Measurements from ENCODE around the gene KCNE3.

GRCh38 chr11:74427384-74427886 is 39.9 kb downstream of the KCNE3 start:
- no peak for TF ChIP-seq EZH2 (IDR thresholded peaks at IDR 0.05; ENCODE audit: low read length)
- TF ChIP-seq, protein P1, sequence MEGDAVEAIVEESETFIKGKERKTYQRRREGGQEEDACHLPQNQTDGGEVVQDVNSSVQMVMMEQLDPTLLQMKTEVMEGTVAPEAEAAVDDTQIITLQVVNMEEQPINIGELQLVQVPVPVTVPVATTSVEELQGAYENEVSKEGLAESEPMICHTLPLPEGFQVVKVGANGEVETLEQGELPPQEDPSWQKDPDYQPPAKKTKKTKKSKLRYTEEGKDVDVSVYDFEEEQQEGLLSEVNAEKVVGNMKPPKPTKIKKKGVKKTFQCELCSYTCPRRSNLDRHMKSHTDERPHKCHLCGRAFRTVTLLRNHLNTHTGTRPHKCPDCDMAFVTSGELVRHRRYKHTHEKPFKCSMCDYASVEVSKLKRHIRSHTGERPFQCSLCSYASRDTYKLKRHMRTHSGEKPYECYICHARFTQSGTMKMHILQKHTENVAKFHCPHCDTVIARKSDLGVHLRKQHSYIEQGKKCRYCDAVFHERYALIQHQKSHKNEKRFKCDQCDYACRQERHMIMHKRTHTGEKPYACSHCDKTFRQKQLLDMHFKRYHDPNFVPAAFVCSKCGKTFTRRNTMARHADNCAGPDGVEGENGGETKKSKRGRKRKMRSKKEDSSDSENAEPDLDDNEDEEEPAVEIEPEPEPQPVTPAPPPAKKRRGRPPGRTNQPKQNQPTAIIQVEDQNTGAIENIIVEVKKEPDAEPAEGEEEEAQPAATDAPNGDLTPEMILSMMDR (optimal IDR thresholded peaks at IDR 0.05 in 1 of 3, IDR thresholded peaks at IDR 0.05 in 1 of 3, conservative IDR thresholded peaks at IDR 0.05 in 1 of 3; ENCODE audit: extremely low read depth in 1 of 3, insufficient read depth in 2 of 3, low read length in 3 of 3), result no peak

Measured in keratinocyte (primary cell).